Fibroblast of lung (primary cell): ENCODE measurements around the gene ARHGEF4. TPM values are rescaled to one million over a fixed set of nuclear protein-coding genes. Genes with fewer than 3 reads are reported as not detected.

Experiments used
- DNase-seq, 2 donors: peaks; one replicate each; pipeline versions ENCODE4 v3.0.0 to v3.0.0-alpha.2; 2010; ENCODE audit warnings: low read depth in 2 of 2
- H2AFZ ChIP-seq: 2 replicates; pipeline ENCODE4 v1.5.1; 2012; ENCODE audit warnings: low read length, control low read depth, inconsistent platforms
- H3K27ac ChIP-seq: 2 replicates; pipeline ENCODE4 v1.5.1; 2011; ENCODE audit warnings: low read length, control low read depth; ENCODE audit not compliant: insufficient read depth
- H3K27me3 ChIP-seq: 2 replicates; pipeline ENCODE4 v1.5.1; 2011; ENCODE audit warnings: mild to moderate bottlenecking, low read length; ENCODE audit not compliant: control insufficient read depth, insufficient read depth
- H3K36me3 ChIP-seq: 2 replicates; pipeline ENCODE4 v1.5.1; 2011; ENCODE audit warnings: low read length; ENCODE audit not compliant: control insufficient read depth, insufficient read depth
- H3K4me1 ChIP-seq: 2 replicates; pipeline ENCODE4 v1.5.1; 2011; ENCODE audit warnings: low read length; ENCODE audit not compliant: control insufficient read depth, insufficient read depth; ENCODE audit errors: extremely low read depth
- H3K4me2 ChIP-seq: 2 replicates; pipeline ENCODE4 v1.5.1; 2011; ENCODE audit warnings: low read length, control low read depth; ENCODE audit not compliant: insufficient read depth; ENCODE audit errors: extremely low read depth
- H3K4me3 ChIP-seq, 4 experiments: fragments of 200-600 bp in 1 of 4; sonication (generic) in 1 of 4; replicated peaks in 1 of 4; 2 replicates each; pipeline ENCODE4 v1.5.1; 2011 to 2016; ENCODE audit warnings: low read length in 4 of 4, low read depth in 3 of 4, mild to moderate bottlenecking in 3 of 4, control low read depth in 2 of 4, inconsistent platforms in 1 of 4, mixed read lengths in 1 of 4; ENCODE audit not compliant: insufficient read depth in 1 of 4; ENCODE audit errors: control extremely low read depth in 1 of 4
- H3K79me2 ChIP-seq: 2 replicates; pipeline ENCODE4 v1.5.1; 2012; ENCODE audit warnings: mild to moderate bottlenecking, low read length, inconsistent platforms; ENCODE audit not compliant: control insufficient read depth, insufficient read depth
- H3K9ac ChIP-seq: 2 replicates; pipeline ENCODE4 v1.5.1; 2011; ENCODE audit warnings: mild to moderate bottlenecking, low read length, control low read depth; ENCODE audit not compliant: insufficient read depth
- H3K9me3 ChIP-seq: 2 replicates; pipeline ENCODE4 v1.5.1; 2012; ENCODE audit warnings: low read depth, low read length; ENCODE audit not compliant: control insufficient read depth, insufficient read depth
- H4K20me1 ChIP-seq: 2 replicates; pipeline ENCODE4 v1.5.1; 2011; ENCODE audit warnings: low read length; ENCODE audit not compliant: control insufficient read depth, insufficient read depth; ENCODE audit errors: extremely low read depth
- CTCF ChIP-seq, 2 donors: IDR thresholded peaks in 1 of 2; conservative IDR thresholded peaks in 1 of 2; 1 replicate in 1 of 2; 2 replicates in 1 of 2; pipeline ENCODE4 v1.5.1; 2011 to 2012; ENCODE audit warnings: low read length in 2 of 2, control low read depth in 1 of 2, inconsistent platforms in 1 of 2, low read depth in 1 of 2, mild to moderate bottlenecking in 1 of 2
- EZH2 ChIP-seq: IDR thresholded peaks from 2 replicates; pipeline ENCODE4 v1.5.1; 2012; ENCODE audit warnings: low read length, control low read depth, mild to moderate bottlenecking; ENCODE audit errors: missing control alignments
- polyA plus RNA-seq, 2 donors: library from polyadenylated mRNA; depleted of rRNA in 1 of 2; stranded (reverse) in 1 of 2; unstranded in 1 of 2; fragments of >200 nt; gene quantifications; 2 replicates each; pipeline ENCODE4 v1.2.1, GENCODE V29; 2011 to 2012; ENCODE audit warnings: missing spikeins in 1 of 2
- total RNA-seq: library from RNA; depleted of rRNA; stranded (reverse); fragments of >200 nt; gene quantifications from 2 replicates; pipeline ENCODE4 v1.2.1, GENCODE V29; 2014

The ARHGEF4 gene
- total and polyA plus RNA-seq, 2 donors (not counting 1 experiment from before 2014, with no cell fraction given) = 0.05 to 0.83 TPM

- TF ChIP-seq CTCF (conservative IDR thresholded peaks at IDR 0.05 in 1 of 2, IDR thresholded peaks at IDR 0.05 in 1 of 2; ENCODE audit: low read depth in 1 of 2, low read length in 2 of 2) (no peak), EZH2 (no peak)
- no peaks in the 10 kb centered on the region for H3K9me3 ChIP-seq
- H3K4me2 ChIP-seq = no peak overlapping the region
- no peaks in the 10 kb centered on the region for H3K4me1 ChIP-seq
- H3K9ac ChIP-seq = no peak overlapping the region
- DNase-seq = no peak
- H3K4me3 ChIP-seq = no peak overlapping the region
- H3K79me2 ChIP-seq = no peaks in the 10 kb centered on the region
- H4K20me1 ChIP-seq = no peaks in the 10 kb centered on the region
- H2AFZ ChIP-seq = no peak overlapping the region
- H3K27me3 ChIP-seq = no peaks in the 10 kb centered on the region
- H3K36me3 ChIP-seq = peaks cover 19% of the 10 kb centered on the region
- H3K27ac ChIP-seq = no peak overlapping the region
Measured at GRCh38 chr2:131047920-131048560, 211.3 kb downstream of the ARHGEF4 start.

- Histone ChIP-seq H3K9me3 (no peaks in the 10 kb centered on the region), H4K20me1 (no peaks in the 10 kb centered on the region), H3K4me2 (no peak overlapping the region)
Measured at GRCh38 chr2:131048641-131049040, 211.9 kb downstream of the ARHGEF4 start.

GRCh38 chr2:131049150-131049718, 212.5 kb downstream of the ARHGEF4 start:
- Histone ChIP-seq H2AFZ (no peak overlapping the region), H4K20me1 (no peaks in the 10 kb centered on the region), H3K4me3 (no peak overlapping the region), H3K79me2 (peaks cover under 1% of the 10 kb centered on the region), H3K36me3 (peaks cover 21% of the 10 kb centered on the region), H3K4me2 (no peak overlapping the region), H3K9ac (no peak overlapping the region), H3K27me3 (no peaks in the 10 kb centered on the region), H3K4me1 (no peaks in the 10 kb centered on the region), H3K9me3 (no peaks in the 10 kb centered on the region), H3K27ac (no peak overlapping the region)
- no peak for DNase-seq
- TF ChIP-seq EZH2 (no peak), CTCF (conservative IDR thresholded peaks at IDR 0.05 in 1 of 2, IDR thresholded peaks at IDR 0.05 in 1 of 2; ENCODE audit: low read depth in 1 of 2, low read length in 2 of 2) (no peak)

More at GRCh38 chr2:131048641-131049040, 211.9 kb downstream of the ARHGEF4 start:
- no peak for TF ChIP-seq CTCF (conservative IDR thresholded peaks at IDR 0.05 in 1 of 2, IDR thresholded peaks at IDR 0.05 in 1 of 2; ENCODE audit: low read depth in 1 of 2, low read length in 2 of 2)
- no peak for TF ChIP-seq EZH2
- Histone ChIP-seq H3K4me3 (no peak overlapping the region), H2AFZ (no peak overlapping the region), H3K4me1 (no peaks in the 10 kb centered on the region), H3K9ac (no peak overlapping the region), H3K36me3 (peaks cover 21% of the 10 kb centered on the region), H3K79me2 (no peaks in the 10 kb centered on the region), H3K27ac (no peak overlapping the region), H3K27me3 (no peaks in the 10 kb centered on the region)
- DNase-seq = no peak
